HepG2 (cell line): ENCODE data around the gene SPSB2. TPM values are rescaled to one million over a fixed set of nuclear protein-coding genes. Genes with fewer than 3 reads are reported as not detected.

Experiments used
- ATF7-NPFF ChIP-seq: sonication (generic); formaldehyde crosslinking; IDR thresholded peaks from 2 replicates; pipeline ENCODE4 v1.8.1; 2023; ENCODE audit warnings: mild to moderate bottlenecking, low read depth, missing genetic modification reagents, moderate library complexity
- CBFB ChIP-seq: sonication (generic); formaldehyde crosslinking; IDR thresholded peaks from 2 replicates; pipeline ENCODE4 v1.4.0; 2020; ENCODE audit warnings: missing genetic modification reagents
- HNF4A ChIP-seq: sonication (generic); formaldehyde crosslinking; IDR thresholded peaks from 2 replicates; pipeline ENCODE4 v1.4.0; 2020; ENCODE audit warnings: missing genetic modification reagents
- HNRNPLL ChIP-seq: fragments of 200-400 bp; formaldehyde crosslinking; IDR thresholded peaks from 2 replicates; pipeline ENCODE4 v1.6.1; 2017; ENCODE audit warnings: mild to moderate bottlenecking, low read depth, low read length; ENCODE audit not compliant: poor library complexity, severe bottlenecking
- MAFF ChIP-seq: IDR thresholded peaks from 2 replicates; pipeline ENCODE4 v1.6.1; 2011; ENCODE audit warnings: low read depth, low read length, improper control_type of control experiment
- NBN ChIP-seq: fragments of 450-650 bp; conservative IDR thresholded peaks from 2 replicates; pipeline ENCODE4 v1.6.1; 2017
- NCOA2 ChIP-seq: sonication (generic); formaldehyde crosslinking; IDR thresholded peaks from 2 replicates; pipeline ENCODE4 v1.8.0; 2022; ENCODE audit warnings: inconsistent platforms
- NR1H2 ChIP-seq: sonication (generic); formaldehyde crosslinking; IDR thresholded peaks from 2 replicates; pipeline ENCODE4 v1.8.1; 2022; ENCODE audit warnings: low read depth, missing genetic modification reagents, borderline replicate concordance
- PHF21A ChIP-seq: sonication (generic); formaldehyde crosslinking; IDR thresholded peaks from 2 replicates; pipeline ENCODE4 v1.5.0; 2020; ENCODE audit warnings: mild to moderate bottlenecking, missing genetic modification reagents
- RBM39 ChIP-seq: fragments of 200-400 bp; formaldehyde crosslinking; IDR thresholded peaks from one replicate; pipeline ENCODE4 v1.6.1; 2018; ENCODE audit warnings: antibody characterized with exemption, mild to moderate bottlenecking, low read depth, low read length; ENCODE audit not compliant: poor library complexity, severe bottlenecking
- STAT5B ChIP-seq: sonication (generic); formaldehyde crosslinking; IDR thresholded peaks from 2 replicates; pipeline ENCODE4 v1.4.0; 2020; ENCODE audit warnings: missing genetic modification reagents
- ZBTB7B ChIP-seq: sonication (generic); formaldehyde crosslinking; IDR thresholded peaks from 2 replicates; pipeline ENCODE4 v1.4.0; 2020; ENCODE audit warnings: missing genetic modification reagents
- ZBTB8A ChIP-seq: sonication (generic); formaldehyde crosslinking; IDR thresholded peaks from 2 replicates; pipeline ENCODE4 v1.4.0; 2020; ENCODE audit warnings: mild to moderate bottlenecking, low read depth, missing genetic modification reagents, borderline replicate concordance
- ZFP36L2 ChIP-seq: sonication (generic); formaldehyde crosslinking; IDR thresholded peaks from 2 replicates; pipeline ENCODE4 v1.4.0; 2020; ENCODE audit warnings: missing genetic modification reagents
- ZNF138 ChIP-seq: sonication (generic); formaldehyde crosslinking; IDR thresholded peaks from 2 replicates; pipeline ENCODE4 v1.5.0; 2020; ENCODE audit warnings: mild to moderate bottlenecking, low read depth, missing genetic modification reagents
- ZNF33A ChIP-seq: sonication (generic); formaldehyde crosslinking; IDR thresholded peaks from 2 replicates; pipeline ENCODE4 v1.5.1; 2020; ENCODE audit warnings: missing genetic modification reagents, mild to moderate bottlenecking, moderate library complexity, borderline replicate concordance
- ZNF562 ChIP-seq: sonication (generic); formaldehyde crosslinking; IDR thresholded peaks from 2 replicates; pipeline ENCODE4 v1.8.0; 2022; ENCODE audit warnings: missing genetic modification reagents, borderline replicate concordance
- ZNF879 ChIP-seq: sonication (generic); formaldehyde crosslinking; IDR thresholded peaks from 2 replicates; pipeline ENCODE4 v1.8.1; 2023; ENCODE audit warnings: missing genetic modification reagents
- polyA plus RNA-seq, 8 experiments: library from polyadenylated mRNA; depleted of rRNA in 3 of 8; stranded (reverse) in 7 of 8; unstranded in 1 of 8; fragments of >200 nt; fragmentation: Illumina TruSeq in 4 of 8; extraction: Trizol in 4 of 8; gene quantifications; 2 replicates each; pipeline versions ENCODE4 v1.2.1 to v1.2.3, GENCODE V29; 2011 to 2016; ENCODE audit warnings: low read depth in 4 of 8, missing spikeins in 1 of 8, mixed read lengths in 1 of 8; ENCODE audit not compliant: insufficient read depth in 1 of 8
- total RNA-seq, 5 experiments: library from RNA; depleted of rRNA; stranded (reverse); fragments of >200 nt; fragmentation: Illumina TruSeq; extraction: Trizol; gene quantifications; 2 replicates each; pipeline ENCODE4 v1.2.3, GENCODE V29; 2016; ENCODE audit warnings: low read depth in 1 of 5
- TF ChIP-seq, protein P1 (sequence below): sonication (generic); formaldehyde crosslinking; IDR thresholded peaks from 2 replicates; pipeline ENCODE4 v1.4.0; 2020; ENCODE audit warnings: missing genetic modification reagents
- TF ChIP-seq, protein P2 (sequence below): sonication (generic); formaldehyde crosslinking; IDR thresholded peaks from 2 replicates; pipeline ENCODE4 v1.8.0; 2022; ENCODE audit warnings: mild to moderate bottlenecking, missing genetic modification reagents, moderate library complexity
- TF ChIP-seq, protein P3 (sequence below): IDR thresholded peaks from 2 replicates; pipeline ENCODE4 v1.6.1; 2016; ENCODE audit warnings: mild to moderate bottlenecking, missing biosample characterization, missing genetic modification reagents
- TF ChIP-seq, protein P4 (sequence below): sonication (generic); formaldehyde crosslinking; IDR thresholded peaks from 2 replicates; pipeline ENCODE4 v1.5.0; 2020; ENCODE audit warnings: mild to moderate bottlenecking, missing genetic modification reagents
- TF ChIP-seq, protein P5 (sequence below): fragments of 450-650 bp; IDR thresholded peaks from 2 replicates; pipeline ENCODE4 v1.6.1; 2017; ENCODE audit warnings: mild to moderate bottlenecking
- TF ChIP-seq, protein P6 (sequence below): sonication (generic); formaldehyde crosslinking; IDR thresholded peaks from 2 replicates; pipeline ENCODE4 v1.4.0; 2020; ENCODE audit warnings: mild to moderate bottlenecking, missing genetic modification reagents

The SPSB2 gene
- total and polyA plus RNA-seq, 2 of the 13 experiments (the other 11 are each of a cell fraction or from before 2014, with no cell fraction given): 2.0 to 6.2 TPM

DNA sequence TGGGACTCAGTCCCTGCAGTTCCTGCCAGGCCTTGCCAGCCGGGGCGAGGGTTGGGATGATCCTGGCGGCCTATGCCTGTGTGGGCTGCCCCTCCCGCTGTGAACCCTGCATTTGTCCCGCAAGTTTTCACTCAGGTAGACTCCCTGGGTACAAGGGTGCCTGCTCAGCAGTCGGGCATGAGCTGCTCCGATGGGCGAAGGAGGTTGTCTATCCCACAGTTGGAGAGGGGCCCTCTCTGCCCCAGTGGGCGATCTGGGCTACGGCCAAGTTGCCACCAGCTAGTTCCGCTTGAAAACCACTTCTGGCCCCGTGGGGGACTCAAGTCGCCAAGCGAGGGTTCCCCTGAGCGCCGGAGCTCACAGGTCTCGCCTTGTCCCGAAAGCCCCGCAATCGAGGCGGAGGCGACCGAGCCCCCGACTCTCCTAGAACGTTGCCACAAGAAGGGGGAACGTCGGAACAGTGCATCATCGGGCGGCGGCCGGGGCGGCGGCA lies 6.1 kb downstream of the SPSB2 start (continued):
- TF ChIP-seq CBFB (no peak), ZNF33A (no peak), HNF4A (CRISPR knock-in tag) (no peak), NR1H2 (no peak), ZFP36L2 (CRISPR knock-in tag) (no peak), RBM39 (no peak), ZNF138 (CRISPR knock-in tag) (no peak), MAFF (no peak), ZBTB7B (CRISPR knock-in tag) (no peak), HNRNPLL (no peak), ZNF562 (CRISPR knock-in tag) (no peak), ATF7-NPFF (CRISPR knock-in tag) (no peak), PHF21A (CRISPR knock-in tag) (no peak), STAT5B (CRISPR knock-in tag) (no peak), ZBTB8A (CRISPR knock-in tag) (peak; percentile 2; the same call in 1 of the 2 replicates), NBN (no peak), NCOA2 (CRISPR knock-in tag) (no peak), ZNF879 (CRISPR knock-in tag) (no peak)
- TF ChIP-seq, protein P1, sequence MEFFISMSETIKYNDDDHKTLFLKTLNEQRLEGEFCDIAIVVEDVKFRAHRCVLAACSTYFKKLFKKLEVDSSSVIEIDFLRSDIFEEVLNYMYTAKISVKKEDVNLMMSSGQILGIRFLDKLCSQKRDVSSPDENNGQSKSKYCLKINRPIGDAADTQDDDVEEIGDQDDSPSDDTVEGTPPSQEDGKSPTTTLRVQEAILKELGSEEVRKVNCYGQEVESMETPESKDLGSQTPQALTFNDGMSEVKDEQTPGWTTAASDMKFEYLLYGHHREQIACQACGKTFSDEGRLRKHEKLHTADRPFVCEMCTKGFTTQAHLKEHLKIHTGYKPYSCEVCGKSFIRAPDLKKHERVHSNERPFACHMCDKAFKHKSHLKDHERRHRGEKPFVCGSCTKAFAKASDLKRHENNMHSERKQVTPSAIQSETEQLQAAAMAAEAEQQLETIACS (CRISPR knock-in tag): no peak
- TF ChIP-seq, protein P2, sequence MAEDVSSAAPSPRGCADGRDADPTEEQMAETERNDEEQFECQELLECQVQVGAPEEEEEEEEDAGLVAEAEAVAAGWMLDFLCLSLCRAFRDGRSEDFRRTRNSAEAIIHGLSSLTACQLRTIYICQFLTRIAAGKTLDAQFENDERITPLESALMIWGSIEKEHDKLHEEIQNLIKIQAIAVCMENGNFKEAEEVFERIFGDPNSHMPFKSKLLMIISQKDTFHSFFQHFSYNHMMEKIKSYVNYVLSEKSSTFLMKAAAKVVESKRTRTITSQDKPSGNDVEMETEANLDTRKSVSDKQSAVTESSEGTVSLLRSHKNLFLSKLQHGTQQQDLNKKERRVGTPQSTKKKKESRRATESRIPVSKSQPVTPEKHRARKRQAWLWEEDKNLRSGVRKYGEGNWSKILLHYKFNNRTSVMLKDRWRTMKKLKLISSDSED: no peak
- TF ChIP-seq, protein P3, sequence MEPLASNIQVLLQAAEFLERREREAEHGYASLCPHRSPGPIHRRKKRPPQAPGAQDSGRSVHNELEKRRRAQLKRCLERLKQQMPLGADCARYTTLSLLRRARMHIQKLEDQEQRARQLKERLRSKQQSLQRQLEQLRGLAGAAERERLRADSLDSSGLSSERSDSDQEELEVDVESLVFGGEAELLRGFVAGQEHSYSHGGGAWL: no peak
- TF ChIP-seq, protein P4, sequence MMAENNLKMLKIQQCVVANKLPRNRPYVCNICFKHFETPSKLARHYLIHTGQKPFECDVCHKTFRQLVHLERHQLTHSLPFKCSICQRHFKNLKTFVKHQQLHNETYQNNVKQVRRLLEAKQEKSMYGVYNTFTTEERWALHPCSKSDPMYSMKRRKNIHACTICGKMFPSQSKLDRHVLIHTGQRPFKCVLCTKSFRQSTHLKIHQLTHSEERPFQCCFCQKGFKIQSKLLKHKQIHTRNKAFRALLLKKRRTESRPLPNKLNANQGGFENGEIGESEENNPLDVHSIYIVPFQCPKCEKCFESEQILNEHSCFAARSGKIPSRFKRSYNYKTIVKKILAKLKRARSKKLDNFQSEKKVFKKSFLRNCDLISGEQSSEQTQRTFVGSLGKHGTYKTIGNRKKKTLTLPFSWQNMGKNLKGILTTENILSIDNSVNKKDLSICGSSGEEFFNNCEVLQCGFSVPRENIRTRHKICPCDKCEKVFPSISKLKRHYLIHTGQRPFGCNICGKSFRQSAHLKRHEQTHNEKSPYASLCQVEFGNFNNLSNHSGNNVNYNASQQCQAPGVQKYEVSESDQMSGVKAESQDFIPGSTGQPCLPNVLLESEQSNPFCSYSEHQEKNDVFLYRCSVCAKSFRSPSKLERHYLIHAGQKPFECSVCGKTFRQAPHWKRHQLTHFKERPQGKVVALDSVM (CRISPR knock-in tag): no peak
- TF ChIP-seq, protein P5, sequence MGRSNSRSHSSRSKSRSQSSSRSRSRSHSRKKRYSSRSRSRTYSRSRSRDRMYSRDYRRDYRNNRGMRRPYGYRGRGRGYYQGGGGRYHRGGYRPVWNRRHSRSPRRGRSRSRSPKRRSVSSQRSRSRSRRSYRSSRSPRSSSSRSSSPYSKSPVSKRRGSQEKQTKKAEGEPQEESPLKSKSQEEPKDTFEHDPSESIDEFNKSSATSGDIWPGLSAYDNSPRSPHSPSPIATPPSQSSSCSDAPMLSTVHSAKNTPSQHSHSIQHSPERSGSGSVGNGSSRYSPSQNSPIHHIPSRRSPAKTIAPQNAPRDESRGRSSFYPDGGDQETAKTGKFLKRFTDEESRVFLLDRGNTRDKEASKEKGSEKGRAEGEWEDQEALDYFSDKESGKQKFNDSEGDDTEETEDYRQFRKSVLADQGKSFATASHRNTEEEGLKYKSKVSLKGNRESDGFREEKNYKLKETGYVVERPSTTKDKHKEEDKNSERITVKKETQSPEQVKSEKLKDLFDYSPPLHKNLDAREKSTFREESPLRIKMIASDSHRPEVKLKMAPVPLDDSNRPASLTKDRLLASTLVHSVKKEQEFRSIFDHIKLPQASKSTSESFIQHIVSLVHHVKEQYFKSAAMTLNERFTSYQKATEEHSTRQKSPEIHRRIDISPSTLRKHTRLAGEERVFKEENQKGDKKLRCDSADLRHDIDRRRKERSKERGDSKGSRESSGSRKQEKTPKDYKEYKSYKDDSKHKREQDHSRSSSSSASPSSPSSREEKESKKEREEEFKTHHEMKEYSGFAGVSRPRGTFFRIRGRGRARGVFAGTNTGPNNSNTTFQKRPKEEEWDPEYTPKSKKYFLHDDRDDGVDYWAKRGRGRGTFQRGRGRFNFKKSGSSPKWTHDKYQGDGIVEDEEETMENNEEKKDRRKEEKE: no peak
- TF ChIP-seq, protein P6, sequence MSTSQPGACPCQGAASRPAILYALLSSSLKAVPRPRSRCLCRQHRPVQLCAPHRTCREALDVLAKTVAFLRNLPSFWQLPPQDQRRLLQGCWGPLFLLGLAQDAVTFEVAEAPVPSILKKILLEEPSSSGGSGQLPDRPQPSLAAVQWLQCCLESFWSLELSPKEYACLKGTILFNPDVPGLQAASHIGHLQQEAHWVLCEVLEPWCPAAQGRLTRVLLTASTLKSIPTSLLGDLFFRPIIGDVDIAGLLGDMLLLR (CRISPR knock-in tag): no peak
